GM12874 (cell line): ENCODE measurements around the gene BLID.

Experiments
- TF ChIP-seq, protein P1 (sequence below): IDR thresholded peaks from 2 replicates; pipeline ENCODE4 v1.5.1; 2011; ENCODE audit warnings: low read depth, mild to moderate bottlenecking, control low read depth, low read length, moderate library complexity; ENCODE audit not compliant: insufficient read depth

BLID gene

DNA sequence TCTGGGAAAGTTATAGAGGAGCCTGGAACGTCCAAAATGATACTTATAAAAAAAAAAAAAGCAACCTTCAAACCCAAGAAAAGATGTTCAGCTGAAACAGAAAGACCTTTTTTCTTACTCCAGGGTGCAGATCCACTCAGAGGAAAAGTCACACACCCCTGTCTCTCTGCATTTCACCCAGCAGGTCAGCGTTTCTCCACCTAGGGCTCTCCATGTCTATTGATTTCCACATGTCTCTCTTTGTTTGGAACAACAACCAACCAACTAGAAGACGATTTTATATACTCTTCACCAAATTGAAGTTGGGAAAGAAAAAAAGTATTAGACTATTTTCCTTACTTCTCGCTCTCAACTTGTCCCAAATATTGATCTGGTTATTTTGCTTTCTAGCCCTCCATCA lies 42.2 kb upstream of the BLID start:
- TF ChIP-seq, protein P1, sequence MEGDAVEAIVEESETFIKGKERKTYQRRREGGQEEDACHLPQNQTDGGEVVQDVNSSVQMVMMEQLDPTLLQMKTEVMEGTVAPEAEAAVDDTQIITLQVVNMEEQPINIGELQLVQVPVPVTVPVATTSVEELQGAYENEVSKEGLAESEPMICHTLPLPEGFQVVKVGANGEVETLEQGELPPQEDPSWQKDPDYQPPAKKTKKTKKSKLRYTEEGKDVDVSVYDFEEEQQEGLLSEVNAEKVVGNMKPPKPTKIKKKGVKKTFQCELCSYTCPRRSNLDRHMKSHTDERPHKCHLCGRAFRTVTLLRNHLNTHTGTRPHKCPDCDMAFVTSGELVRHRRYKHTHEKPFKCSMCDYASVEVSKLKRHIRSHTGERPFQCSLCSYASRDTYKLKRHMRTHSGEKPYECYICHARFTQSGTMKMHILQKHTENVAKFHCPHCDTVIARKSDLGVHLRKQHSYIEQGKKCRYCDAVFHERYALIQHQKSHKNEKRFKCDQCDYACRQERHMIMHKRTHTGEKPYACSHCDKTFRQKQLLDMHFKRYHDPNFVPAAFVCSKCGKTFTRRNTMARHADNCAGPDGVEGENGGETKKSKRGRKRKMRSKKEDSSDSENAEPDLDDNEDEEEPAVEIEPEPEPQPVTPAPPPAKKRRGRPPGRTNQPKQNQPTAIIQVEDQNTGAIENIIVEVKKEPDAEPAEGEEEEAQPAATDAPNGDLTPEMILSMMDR = no peak

DNA sequence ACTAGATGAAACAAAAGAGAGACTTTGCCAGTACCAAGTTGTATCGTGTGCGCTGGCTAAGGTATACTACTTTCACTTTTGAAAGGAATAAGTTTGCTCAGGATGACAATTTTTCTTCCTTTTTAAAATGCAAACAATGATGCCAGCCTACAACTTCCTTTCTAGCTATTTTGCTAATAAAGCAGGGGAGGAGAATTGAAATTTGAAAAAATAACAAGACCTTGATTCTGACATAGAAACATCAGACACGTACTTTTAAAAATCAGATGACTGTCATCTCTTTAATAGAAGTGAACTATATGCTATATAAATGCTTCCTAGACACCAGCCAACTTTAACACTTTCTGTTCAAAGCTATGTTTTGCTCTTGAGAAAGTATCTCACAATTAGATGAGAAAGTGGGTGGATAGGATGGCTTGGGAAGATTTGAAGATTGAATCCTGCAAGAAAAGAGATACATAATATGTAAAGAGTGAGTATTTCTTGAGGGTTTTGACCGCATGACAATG lies 41.7 kb upstream of the BLID start:
- TF ChIP-seq, protein P1 = no peak

DNA sequence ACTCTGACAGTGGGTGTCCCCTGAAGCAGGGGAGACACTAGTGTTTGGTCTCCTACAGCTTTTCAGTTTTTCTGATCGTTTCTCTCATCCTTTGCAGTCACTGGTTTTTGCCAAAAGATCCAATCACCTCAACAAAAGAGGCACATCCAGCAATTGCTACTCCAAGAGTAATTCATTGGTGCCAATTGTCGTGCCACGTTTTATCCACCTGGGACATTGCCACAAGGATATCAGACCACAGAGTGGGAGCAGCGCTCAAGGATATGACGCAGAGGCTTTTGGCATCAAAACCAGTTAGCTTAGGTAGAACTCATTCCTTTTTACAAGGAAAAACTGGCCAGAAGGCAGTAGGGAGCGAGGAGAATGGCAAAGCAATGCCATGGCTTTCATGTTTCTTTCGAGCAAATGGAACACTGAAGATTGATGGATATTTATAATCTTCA lies 40.9 kb upstream of the BLID start:
- TF ChIP-seq, protein P1 = no peak

DNA sequence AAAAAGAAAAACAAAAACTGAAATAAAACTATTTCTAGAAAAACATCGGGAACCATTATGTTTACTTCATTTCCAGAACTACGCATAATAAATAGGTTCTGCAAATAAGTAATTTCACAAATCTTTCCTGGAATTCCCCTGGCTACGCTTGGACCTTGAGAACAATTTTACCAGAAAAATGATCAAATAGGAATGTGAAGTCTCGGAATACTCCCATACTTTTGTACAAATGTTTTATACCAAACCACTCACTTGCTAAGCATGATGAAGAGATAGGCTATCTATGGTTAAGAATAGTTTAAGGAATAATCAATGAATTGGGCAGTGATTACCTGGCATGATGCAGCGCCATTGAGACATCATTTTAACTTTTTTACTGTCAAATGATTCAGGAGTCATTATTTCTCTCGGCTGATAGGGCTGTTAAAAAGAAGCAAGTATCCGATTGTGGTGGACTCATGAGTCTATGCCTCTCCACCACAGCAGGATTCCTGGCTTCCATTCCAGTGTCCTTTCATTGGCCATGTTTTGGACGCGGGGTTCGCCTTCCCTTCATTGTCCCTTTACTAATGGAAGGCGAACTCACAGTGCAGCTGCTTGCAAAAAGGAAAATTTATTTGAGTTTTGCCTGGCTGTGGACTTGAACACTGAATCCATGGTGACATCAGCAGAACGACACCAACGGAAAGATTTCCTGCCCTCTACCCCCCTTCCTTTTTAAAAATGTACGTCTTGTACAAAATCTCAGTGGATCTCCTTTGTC lies 39.9 kb upstream of the BLID start:
- TF ChIP-seq, protein P1 = no peak

DNA sequence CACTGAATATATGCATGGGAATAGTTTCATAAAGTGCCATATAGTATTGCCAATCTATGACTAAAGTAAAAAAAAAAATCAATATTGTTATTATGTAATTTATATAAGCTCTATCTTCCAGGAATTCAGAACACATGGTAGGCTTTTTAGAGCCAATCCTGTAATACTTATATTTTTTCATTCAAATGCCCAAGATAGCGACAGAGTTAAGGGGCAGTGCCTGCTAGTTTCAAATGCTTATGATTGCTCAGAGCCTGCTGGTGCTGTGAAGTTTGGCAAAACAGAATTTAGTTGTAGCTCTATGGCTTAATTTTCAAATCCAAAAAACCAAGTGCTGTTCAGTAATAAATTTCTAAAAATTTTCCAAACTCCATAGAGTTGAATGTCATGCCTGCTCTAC lies 39.0 kb upstream of the BLID start:
- TF ChIP-seq, protein P1 = no peak

DNA sequence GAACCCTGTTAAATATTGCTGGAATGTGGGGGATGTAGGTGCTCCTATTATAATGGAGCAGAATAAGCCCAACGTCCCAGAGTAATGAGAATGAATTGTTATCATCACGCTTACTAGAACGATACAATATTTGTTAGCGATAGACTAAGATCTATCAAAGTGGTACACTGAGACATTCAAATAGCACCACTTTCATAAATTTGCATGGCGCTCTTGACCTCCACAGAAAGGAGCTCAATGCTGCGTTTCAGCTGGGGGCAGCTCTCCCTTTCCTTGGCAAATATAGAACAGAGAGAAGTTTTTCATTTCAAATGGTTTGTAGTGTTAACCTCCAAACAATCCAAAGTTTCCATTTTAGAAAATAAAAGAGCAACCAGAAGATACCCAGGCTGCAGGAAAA lies 38.2 kb upstream of the BLID start:
- TF ChIP-seq, protein P1 = no peak

DNA sequence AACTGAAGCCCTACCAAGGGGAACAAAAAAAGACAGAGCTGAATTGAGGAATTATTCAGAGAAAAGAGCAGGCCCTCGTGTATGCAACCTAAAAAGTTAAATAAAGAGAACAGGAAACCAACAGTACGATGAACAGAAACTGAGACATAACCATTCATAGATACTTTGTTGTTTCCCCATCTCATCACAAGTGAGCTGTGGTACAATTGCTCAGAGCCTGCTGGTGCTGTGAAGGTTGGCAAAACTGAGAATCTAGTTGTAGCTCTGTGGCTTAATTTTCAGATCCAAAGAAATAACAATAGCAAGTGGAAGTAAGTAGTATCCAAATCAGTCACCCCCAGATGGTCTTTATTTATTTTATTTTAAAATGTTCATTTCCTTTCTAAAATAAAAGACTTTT lies 37.7 kb upstream of the BLID start:
- TF ChIP-seq, protein P1 = no peak
